Activated CD8-positive, alpha-beta memory T cell treated with anti-CD3 and anti-CD28 coated beads for 1 hour (primary cell): Measurements from ENCODE around the gene RASSF3.
"Not testable (repeated sequence)": the region's sequence is repeated elsewhere in the genome, so short reads cannot be mapped to it uniquely, and the experiment has no call there.

Source experiments
- DNase-seq, 2 donors: peaks; one replicate each; pipeline ENCODE4 v3.0.0-alpha.2; 2020; ENCODE audit warnings: low read depth in 1 of 2; ENCODE audit errors: extremely low read depth in 1 of 2

The RASSF3 gene

GRCh38 chr12:64688715-64689114 is 78.4 kb downstream of the RASSF3 start:
- DNase-seq = no peak

DNA sequence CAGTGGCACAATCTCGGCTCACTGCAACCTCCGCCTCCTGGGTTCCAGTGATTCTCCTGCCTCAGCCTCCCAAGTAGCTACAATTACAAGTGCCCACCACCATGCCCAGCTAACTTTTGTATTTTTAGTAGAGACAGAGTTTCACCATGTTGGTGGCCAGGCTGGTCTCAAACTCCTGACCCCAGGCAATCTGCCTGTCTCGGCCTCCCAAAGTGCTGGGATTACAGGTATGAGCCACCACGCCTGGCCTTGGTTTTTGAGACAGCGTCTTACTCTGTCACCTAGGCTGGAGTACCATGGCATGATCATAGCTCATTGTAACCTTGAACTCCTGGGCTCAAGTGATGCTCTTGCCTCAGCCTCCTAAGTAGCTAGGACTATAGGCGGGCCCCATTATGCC is 79.9 kb downstream of the RASSF3 start:
- not testable (repeated sequence) for DNase-seq

GRCh38 chr12:64691227-64691794 is 81.0 kb downstream of the RASSF3 start:
- DNase-seq = no peak

- DNase-seq = no peak
These were observed 81.7 kb downstream of the RASSF3 start for GRCh38 chr12:64691795-64692583.

GRCh38 chr12:64694130-64695040 is 84.1 kb downstream of the RASSF3 start:
- no peak for DNase-seq

- no peak for DNase-seq
These were observed 85.3 kb downstream of the RASSF3 start for GRCh38 chr12:64695550-64695949.

DNA sequence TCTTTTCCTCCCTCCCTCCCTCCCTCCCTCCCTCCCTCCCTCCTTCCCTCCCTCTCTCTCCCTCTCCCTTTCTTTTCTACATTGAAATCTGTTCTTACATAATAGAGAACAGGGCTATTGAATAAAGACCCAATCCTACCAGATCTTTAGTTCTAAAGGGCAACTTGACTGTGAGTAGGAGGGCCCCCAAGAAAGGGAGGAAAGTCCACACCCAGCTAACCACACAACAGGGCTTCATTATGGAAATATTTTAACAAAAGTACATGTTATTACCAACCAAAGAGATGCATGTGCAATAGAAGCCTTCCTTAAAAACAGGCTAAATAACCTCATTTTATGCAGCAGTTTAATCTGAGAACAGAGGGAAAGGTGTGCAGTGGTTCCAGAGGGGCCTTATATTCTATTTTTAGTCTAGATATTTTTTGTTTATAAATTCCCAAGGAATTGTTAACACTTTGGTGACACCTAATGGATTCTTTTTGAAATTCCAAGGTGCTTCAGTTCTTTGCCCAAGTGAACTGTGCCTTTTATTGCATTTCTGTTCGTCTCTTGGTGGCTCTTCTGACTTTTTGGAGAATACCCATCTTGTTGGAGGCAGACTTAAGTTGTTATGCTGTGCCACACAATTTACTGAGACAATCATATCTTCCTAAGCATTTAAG is 85.9 kb downstream of the RASSF3 start:
- DNase-seq = no peak

GRCh38 chr12:64699504-64700115 is 89.3 kb downstream of the RASSF3 start:
- no peak for DNase-seq

- DNase-seq = no peak
These were observed 90.2 kb downstream of the RASSF3 start for GRCh38 chr12:64700532-64700931.

DNA sequence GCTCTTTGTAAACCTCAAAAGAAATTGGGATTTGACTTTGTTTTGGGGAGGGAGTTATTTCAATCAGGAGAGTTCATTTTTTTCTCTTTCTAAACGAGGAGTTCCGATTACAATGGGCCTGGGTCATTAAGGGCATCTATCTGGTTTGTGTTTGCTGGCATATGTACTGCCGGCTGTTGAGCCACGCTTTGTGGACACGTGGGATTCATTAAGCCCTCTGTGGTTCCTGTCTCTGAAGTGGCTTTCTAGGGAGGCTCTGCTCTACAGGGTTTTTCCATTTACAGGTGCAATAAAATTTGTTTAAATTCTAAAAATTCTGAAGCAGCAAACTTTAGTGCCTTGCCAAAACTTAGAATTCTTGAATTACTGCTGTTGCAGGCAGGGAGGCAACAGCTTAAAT is 91.0 kb downstream of the RASSF3 start:
- no peak for DNase-seq

DNA sequence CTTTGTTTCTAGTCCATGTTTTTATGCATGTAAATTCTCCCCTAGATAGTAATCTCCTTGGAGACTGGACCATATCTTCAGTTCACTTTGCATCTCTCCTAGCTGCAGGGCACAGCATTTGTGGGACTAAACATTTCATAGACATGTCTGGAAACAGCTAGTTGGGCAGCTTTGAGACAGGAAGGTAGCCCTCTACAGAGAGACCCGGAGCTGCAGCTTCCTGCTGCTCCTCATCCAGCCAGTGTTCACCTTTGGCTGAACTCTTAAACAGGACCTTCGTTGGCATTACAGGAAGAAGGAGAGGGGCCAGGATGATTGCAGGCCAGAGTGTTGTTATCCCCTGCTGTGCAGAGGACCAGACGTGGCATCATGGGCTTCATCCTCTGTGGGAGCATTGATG is 96.0 kb downstream of the RASSF3 start:
- no peak for DNase-seq

- no peak for DNase-seq
These were observed 96.6 kb downstream of the RASSF3 start for GRCh38 chr12:64706857-64707256.

- no peak for DNase-seq
These were observed 97.1 kb downstream of the RASSF3 start for GRCh38 chr12:64707362-64707761.

- DNase-seq = no peak
These were observed 97.6 kb downstream of the RASSF3 start for GRCh38 chr12:64707926-64708325.

- no peak for DNase-seq
These were observed 99.1 kb downstream of the RASSF3 start for GRCh38 chr12:64709429-64709828.

DNA sequence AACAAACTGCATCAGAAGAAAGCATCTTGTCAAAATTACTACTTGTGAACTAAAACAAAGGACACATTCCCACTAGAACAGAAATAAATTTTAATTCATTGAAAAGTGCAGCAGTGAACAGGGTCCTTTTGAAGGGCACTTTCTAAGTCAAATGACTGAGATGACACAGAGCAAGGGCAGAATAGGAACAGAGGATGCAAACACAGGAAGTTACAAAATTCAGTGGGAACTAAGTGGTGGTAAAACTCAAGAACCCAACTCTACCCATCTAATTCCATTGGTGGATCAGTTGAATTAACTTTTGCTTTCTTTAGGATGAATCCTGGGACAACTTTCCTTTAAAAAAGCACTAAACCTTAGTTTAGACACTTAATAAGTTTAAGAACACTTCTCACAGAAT is 103.1 kb downstream of the RASSF3 start:
- DNase-seq = no peak

- DNase-seq = no peak
These were observed 104.3 kb downstream of the RASSF3 start for GRCh38 chr12:64714551-64714968.

- no peak for DNase-seq
These were observed 106.1 kb downstream of the RASSF3 start for GRCh38 chr12:64716371-64716770.

DNA sequence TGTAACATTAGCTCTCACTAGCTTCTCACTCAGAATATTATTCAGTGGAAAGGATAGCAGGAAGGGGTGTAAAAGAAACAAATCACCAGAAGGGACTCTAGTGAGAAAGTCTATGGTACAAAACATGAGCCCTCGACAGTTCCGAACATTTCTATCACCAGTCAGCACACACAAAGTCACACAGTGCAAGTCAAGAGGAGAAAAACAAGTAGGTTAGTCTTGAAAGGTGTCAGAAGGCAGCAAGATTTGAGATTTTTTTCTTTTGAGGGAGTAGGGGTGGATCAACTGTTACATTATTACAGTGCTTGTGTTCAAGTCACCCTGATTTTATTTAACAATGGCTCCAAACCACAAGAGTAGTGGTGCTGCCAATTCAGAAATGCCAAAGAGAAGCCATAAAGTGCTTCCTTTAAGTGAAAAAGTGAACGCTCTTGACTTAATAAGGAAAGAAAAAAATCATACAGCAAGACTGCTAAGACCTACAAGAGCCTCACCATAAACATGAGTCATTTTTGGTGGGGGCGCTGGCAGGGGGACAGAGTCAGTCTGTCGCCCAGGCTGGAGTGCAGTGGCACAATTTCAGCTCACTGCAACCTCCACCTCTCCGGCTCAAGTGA is 106.7 kb downstream of the RASSF3 start:
- DNase-seq = no peak

- no peak for DNase-seq
These were observed 108.4 kb downstream of the RASSF3 start for GRCh38 chr12:64718649-64719048.
